ENCODE data around the gene CDK2. TPM values are rescaled to one million over a fixed set of nuclear protein-coding genes. Genes with fewer than 3 reads are reported as not detected.

CDK2 gene
- total RNA-seq, 1 donor from 2014 or later = 26.1 TPM

DNA sequence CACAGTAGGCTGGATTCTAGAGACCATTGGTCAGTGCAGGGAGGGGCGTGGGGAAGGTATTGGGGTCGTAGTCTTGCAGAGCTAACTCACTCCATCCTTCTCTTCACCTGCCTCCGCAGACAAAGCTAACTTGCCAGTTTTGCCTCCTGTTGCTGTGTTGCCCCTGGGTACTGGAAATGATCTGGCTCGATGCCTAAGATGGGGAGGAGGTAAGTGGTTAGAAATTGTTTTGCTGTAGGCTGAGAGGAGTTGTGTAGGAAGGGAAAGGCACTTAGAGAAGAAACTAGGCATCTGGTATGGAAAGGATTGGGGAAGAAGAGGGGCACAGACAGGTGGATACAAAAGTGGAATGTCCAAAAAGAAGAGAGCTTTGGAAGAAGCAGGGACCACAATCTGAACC lies 24.6 kb upstream of the CDK2 start:
- DNase-seq (ENCODE audit: low spot score) = no peak
- Mint-ChIP-seq H3K36me3 (ENCODE audit: low read depth) (peaks cover 44% of the 10 kb centered on the region), H3K27ac (ENCODE audit: unreplicated experiment) (no peak overlapping the region), H3K9me3 (ENCODE audit: low read depth) (no peaks in the 10 kb centered on the region), H3K4me1 (ENCODE audit: low read depth) (peaks cover 14% of the 10 kb centered on the region), H3K27me3 (ENCODE audit: low read depth) (no peaks in the 10 kb centered on the region), H3K4me3 (ENCODE audit: unreplicated experiment) (no peak overlapping the region)
- TF ChIP-seq, protein P1, sequence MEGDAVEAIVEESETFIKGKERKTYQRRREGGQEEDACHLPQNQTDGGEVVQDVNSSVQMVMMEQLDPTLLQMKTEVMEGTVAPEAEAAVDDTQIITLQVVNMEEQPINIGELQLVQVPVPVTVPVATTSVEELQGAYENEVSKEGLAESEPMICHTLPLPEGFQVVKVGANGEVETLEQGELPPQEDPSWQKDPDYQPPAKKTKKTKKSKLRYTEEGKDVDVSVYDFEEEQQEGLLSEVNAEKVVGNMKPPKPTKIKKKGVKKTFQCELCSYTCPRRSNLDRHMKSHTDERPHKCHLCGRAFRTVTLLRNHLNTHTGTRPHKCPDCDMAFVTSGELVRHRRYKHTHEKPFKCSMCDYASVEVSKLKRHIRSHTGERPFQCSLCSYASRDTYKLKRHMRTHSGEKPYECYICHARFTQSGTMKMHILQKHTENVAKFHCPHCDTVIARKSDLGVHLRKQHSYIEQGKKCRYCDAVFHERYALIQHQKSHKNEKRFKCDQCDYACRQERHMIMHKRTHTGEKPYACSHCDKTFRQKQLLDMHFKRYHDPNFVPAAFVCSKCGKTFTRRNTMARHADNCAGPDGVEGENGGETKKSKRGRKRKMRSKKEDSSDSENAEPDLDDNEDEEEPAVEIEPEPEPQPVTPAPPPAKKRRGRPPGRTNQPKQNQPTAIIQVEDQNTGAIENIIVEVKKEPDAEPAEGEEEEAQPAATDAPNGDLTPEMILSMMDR (IDR thresholded peaks at IDR 0.05) = no peak

DNA sequence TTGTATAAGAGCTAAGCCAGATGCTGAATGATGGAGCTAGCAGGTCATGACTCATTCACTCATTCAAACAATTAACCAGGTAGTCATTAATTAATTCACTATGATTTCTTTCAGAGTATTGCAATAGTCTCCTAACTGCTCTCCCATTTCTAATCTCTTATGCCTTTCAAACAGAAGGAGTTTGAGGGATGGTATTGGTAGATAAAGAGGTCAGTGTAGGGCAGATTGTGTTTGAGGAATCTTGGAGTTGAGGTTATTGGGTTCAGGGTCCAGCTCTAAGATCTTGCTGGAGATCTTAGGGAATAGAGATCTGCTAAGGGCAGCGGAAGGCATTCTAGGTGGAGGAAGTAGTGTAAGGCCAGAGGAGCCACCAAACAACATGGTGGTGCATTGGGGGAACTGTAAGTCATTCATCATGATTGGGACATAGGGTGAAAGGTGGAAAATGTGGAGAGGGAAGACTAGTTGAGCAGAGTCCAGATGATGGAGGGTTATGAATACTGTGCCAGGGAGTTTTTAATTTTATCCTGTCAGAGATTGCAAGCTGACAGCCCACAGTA lies 24.0 kb upstream of the CDK2 start:
- H3K4me1 Mint-ChIP-seq (ENCODE audit: low read depth) = peaks cover 10% of the 10 kb centered on the region
- TF ChIP-seq, protein P1 (IDR thresholded peaks at IDR 0.05) = no peak
- H3K36me3 Mint-ChIP-seq (ENCODE audit: low read depth) = peaks cover 45% of the 10 kb centered on the region
- H3K27ac Mint-ChIP-seq (ENCODE audit: unreplicated experiment) = no peak overlapping the region
- DNase-seq (ENCODE audit: low spot score) = no peak
- no peak overlapping the region for H3K4me3 Mint-ChIP-seq (ENCODE audit: unreplicated experiment)
- no peaks in the 10 kb centered on the region for H3K9me3 Mint-ChIP-seq (ENCODE audit: low read depth)
- H3K27me3 Mint-ChIP-seq (ENCODE audit: low read depth) = no peaks in the 10 kb centered on the region

DNA sequence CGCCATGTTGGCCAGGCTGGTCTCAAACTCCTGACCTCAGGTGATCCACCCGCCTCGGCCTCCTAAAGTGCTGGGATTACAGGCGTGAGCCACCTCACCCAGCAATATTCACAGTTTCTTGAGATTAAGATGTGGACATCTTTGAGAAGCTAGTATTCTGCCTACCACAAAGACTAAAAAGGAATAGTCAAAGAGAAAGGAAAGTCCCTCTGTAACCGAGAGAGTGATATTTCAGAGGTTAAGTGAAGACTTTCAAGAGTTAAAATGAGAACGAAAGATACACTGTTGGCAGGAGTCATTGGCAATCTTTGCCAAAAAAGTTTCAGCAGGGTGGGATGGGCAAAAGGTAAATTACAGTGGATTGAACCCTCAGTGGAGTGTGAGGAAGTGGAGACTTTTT lies 20.1 kb upstream of the CDK2 start:
- H3K4me3 Mint-ChIP-seq (ENCODE audit: unreplicated experiment) = no peak overlapping the region

DNA sequence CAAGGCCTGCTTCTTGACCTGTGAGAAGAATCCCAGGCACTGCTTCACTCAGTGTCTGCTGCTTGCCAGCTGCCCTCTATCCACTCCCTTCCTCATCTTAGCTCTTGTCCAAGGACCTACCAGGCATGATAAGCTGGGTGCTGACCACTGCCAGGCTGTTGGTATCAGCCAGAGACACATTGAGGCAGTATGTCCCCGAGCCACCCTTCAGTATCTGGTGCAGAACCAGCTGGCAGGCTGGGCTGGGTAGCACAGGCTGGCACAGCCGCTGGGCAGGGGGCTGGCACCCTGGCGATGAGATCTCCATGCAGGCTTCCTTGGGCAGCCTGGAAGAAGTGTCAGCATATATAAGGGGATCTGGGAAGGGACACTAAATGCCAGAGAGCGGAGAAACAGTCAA lies 11.3 kb upstream of the CDK2 start:
- no peak for DNase-seq (ENCODE audit: low spot score)
- TF ChIP-seq, protein P1 (IDR thresholded peaks at IDR 0.05) = no peak
- H3K27me3 Mint-ChIP-seq (ENCODE audit: low read depth) = no peaks in the 10 kb centered on the region
- peaks cover 3% of the 10 kb centered on the region for H3K4me1 Mint-ChIP-seq (ENCODE audit: low read depth)
- H3K9me3 Mint-ChIP-seq (ENCODE audit: low read depth) = no peaks in the 10 kb centered on the region
- H3K36me3 Mint-ChIP-seq (ENCODE audit: low read depth) = peaks cover 22% of the 10 kb centered on the region
- no peak overlapping the region for H3K27ac Mint-ChIP-seq (ENCODE audit: unreplicated experiment)
- no peak overlapping the region for H3K4me3 Mint-ChIP-seq (ENCODE audit: unreplicated experiment)

More for the DNA sequence above, 20.1 kb upstream of the CDK2 start:
- Mint-ChIP-seq H3K4me1 (ENCODE audit: low read depth) (no peaks in the 10 kb centered on the region), H3K36me3 (ENCODE audit: low read depth) (peaks cover 46% of the 10 kb centered on the region), H3K27me3 (ENCODE audit: low read depth) (no peaks in the 10 kb centered on the region), H3K27ac (ENCODE audit: unreplicated experiment) (no peak overlapping the region), H3K9me3 (ENCODE audit: low read depth) (no peaks in the 10 kb centered on the region)
- DNase-seq (ENCODE audit: low spot score) = no peak
- TF ChIP-seq, protein P1 (IDR thresholded peaks at IDR 0.05) = no peak

DNA sequence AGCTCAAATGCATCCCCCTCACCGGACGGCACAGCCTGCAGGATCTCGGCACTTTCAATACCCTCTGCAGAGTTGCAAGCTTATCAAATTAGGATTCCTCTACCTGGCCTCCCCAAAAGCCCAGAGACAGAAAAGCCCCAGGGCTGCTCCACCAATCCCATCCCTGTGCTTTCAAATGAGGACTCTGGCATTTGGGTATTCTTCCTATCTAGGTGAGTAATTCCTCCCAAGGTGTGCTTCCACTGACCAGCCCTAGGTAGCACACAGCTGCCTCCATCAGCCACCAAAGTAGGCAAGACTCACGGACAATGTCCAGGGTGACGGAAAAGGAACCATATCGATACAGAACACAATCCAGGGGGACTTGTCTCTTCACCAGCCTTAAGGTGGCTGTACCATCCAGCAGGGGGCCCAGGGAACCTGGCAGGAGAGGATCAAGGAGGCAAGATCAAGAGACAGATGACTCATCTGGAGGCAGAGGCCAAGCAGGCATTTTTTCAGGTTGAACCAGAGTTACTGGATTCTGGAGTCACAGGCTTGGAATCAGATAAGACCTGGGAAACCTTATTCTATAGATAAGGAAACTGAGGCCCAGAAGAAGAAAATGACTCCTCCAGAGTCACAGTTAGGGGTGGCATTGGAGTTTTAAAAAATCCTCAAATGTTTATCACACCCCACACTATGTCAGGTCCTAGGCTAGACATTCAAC lies 10.7 kb upstream of the CDK2 start:
- no peaks in the 10 kb centered on the region for H3K27me3 Mint-ChIP-seq (ENCODE audit: low read depth)
- no peak overlapping the region for H3K4me3 Mint-ChIP-seq (ENCODE audit: unreplicated experiment)
- peaks cover 3% of the 10 kb centered on the region for H3K4me1 Mint-ChIP-seq (ENCODE audit: low read depth)
- DNase-seq (ENCODE audit: low spot score) = no peak
- TF ChIP-seq, protein P1 (IDR thresholded peaks at IDR 0.05) = peak; percentile 48
- H3K27ac Mint-ChIP-seq (ENCODE audit: unreplicated experiment) = no peak overlapping the region
- H3K36me3 Mint-ChIP-seq (ENCODE audit: low read depth) = peaks cover 22% of the 10 kb centered on the region
- no peaks in the 10 kb centered on the region for H3K9me3 Mint-ChIP-seq (ENCODE audit: low read depth)

Data from chondrocyte (in vitro differentiated cells).